OCI-M1 (cell line): Measurements from ENCODE around the gene KLC1.
"Not testable (repeated sequence)": the region's sequence is repeated elsewhere in the genome, so short reads cannot be mapped to it uniquely, and the experiment has no call there.

Source experiments
- DNase-seq: peaks from one replicate; lab custom pipeline; 2025; lab: John Stamatoyannopoulos, UW

KLC1 gene

DNA sequence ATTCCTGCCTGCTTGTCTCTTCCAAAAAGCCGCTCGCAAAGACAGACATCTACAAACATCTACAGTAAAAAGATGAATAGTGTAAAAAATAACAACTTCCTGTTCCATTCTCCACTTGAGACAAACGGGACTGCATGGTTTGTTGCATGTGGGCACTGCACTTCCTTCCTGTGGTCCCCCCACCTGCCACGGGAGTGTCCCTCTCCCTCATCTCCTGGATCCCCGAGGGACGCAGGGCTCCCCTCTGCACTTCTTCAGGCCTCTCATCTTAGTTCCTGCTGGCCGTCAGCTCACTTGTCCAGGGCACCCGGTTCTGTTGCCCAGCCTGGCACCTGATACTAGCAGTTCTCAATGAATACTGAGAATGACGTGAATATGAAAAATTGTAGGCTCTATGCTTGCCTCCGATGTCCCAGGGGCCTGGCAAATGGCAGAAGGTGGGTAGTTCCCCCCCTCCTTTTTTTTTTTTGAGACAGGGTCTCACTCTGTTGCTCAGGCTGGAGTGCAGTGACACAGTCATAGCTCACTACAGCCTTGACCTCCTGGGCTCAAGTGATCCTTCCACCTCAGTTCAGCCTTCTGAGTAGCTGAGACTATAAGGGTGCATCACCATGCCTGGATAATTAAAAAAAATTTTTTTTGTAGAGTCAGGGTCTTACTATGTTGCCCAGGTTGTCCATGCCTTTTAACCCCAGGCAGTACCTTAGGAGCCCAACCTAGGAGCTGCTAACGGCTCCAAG is 3.5 kb upstream of the KLC1 start:
- DNase-seq: no peak

DNA sequence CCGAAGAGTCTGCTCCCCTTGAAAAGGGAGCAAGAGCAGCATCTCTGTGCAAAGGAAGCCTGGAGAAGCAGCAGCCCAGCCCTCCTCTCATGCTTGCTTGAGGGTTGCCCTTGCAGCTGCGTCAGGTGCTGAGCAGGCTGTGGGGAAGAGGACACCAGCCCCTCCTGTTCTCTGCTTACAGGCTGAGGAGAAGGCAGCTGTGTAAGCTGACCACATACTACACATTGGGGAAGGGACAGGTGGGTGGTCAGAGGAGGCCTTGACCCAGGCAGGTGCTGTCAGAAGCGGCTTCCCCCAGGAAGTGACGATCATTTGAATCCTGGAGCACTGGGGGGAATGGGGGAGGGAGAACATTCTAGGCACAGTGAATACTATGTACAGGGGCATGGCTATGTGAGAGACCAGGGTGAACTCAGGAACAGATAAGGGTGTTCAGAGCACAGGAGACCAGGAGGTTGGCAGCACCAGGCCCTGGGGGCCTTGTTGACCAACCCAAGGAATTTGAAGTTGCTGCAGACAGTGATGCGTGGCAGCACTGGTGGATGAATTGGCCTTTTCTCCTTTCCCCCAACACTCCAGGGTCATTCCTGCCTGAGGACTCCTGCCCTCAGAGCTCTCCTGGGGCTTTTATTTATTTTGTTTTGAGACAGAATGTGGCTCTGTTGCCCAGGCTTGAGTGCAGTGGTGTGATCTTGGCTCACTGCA is 2.7 kb upstream of the KLC1 start:
- no peak for DNase-seq

DNA sequence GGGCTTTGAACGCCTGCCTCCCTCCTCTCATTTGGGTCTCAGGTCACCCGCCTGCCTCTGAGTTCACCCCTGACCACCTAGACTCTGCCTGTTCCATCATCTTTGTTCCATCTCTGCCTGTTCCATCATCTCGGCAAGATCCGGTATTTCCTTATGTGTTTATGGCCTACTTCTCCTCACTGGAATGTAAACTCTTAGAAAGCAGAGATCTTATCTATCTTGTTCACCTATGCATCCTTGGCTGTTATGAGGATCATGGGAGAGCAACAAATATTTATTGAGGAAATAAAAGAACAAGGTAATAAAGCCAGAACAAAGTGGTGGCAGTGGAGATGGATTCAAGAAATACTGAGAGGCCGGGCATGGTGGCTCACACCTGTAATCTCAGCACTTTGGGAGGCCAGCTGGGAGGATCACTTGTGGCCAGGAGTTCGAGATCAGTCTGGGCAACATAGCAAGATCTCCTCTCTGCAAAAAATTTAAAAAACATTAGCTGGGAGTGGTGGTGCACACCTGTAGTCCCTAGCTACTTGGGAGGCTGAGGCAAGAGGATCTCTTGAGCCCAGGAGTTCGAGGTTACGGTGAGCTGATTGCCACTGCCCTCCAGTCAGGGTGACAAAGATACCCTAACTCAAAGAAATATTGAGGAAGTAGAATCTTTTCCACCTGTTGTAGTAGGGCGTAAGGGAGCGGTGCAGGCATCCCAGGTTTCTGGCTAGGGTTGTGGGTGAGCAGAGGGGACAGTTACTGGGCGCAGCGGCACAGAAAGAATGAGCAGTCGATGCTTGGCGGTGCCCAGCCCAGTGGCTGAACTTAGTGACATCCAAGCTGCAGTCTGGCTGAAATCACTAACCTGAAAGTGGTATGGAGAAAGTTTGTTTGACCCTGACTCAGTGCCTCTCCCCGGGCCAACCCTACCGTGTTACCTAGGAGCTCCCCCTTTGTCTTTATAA is 1.7 kb upstream of the KLC1 start:
- peak; percentile 16 for DNase-seq

DNA sequence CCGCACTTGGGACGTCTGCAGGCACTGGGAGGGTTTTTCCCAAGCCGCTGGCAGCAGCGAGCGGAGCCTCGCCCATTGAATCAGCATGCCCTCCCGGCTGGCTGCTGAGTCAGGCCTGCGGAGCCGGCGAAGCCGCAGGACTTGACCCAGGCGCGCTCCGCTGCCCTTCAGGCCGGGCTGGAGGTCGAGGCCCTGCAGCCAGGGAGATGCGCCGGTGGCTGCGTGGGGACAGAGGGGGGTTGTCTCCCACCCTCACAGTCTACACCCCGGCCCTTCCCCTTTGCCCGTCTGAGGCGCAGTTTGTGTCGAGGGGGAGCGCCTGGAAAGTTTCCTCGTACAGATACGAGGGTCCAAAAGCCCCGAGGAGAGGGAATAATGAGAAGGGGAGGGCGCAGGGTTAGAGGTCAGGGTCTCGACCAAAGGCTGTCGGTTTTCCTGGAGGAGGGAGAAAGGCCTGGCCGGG is 759 bp upstream of the KLC1 start:
- DNase-seq: peak; percentile 70

DNA sequence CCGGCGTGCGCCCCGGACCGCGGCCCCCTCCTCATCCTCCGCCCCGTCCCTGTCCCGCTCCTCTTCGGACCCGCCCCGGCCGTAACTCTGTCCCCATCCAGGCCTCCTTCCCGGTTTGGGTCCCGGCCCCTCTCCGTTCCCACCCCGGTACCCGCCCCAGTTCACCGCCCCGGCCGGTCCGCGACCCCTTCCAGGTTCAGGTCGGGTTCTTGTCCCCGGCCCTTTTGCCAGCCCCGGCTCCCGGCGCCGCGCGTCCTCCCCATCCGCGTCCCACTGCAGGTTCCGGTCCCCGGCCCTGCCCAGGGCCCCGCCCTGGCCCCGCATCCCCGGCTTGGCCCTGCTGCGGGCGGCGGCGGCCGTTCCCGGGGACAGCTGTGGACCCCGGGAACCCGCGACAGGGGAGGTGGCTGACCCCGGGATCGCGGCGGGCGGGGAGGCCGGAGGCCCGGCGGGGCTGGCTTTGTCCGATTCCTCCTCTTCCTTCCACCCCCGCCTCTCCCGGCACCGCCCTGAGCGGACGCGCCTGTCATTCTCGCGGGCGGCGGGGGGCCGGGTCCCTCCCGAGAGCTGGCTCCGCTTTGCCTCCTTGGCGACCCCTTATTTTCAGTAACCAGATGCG is 601 bp downstream of the KLC1 start:
- DNase-seq: peak; percentile 55

DNA sequence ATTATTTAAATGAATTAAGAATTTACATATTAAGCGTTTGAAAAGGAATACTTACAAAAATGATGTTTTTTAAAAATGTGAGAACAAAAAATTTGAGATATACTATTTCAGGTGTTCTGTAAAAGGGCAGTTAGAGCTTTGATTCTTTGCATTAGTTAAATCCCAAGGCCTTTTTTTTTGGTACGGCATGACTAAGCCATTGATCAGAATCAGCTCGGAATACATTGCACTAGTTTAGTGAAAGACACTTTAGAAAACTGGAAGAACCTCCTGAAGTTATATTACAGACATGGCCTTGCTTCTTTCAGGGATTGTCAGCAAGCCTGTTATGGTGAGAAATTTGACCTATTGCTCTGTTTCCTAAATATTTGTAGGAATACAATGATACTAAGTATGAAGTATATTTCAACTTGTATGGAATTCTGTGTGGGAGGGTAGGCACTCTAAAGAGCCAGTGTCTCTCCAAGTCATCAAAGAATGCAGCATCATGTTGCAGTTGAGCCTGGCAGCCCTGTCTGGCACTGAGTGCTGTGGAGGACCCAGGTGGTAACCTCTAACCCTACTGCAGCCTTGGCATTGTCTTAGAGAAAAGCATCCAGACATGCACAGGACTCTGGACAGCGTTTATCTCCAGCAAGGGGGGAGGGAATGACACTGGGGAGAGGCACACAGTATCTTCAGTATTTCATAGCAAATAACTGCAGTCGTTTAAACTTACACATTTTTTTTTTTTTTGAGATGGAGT is 1.5 kb downstream of the KLC1 start:
- DNase-seq: peak; percentile 26

DNA sequence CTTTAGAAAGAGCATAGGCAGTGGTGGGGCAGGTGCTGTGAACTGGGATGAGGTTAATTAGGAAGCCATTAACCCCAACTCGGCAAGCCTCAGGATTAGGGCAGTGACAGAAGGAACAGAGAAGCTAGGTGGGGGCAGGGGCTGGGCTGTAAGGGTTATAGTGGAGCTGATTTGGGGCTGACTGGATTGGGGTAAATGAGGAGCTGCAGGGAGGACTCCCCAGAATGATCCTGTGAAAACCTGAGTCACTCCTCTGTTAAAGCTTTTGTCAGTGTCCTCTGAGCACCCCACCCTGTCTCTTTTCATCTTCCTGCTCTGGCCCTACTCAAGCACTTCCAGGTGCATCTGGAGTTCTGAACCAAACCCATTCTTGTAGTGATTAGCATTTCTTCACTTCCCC is 4.4 kb downstream of the KLC1 start:
- DNase-seq: no peak

DNA sequence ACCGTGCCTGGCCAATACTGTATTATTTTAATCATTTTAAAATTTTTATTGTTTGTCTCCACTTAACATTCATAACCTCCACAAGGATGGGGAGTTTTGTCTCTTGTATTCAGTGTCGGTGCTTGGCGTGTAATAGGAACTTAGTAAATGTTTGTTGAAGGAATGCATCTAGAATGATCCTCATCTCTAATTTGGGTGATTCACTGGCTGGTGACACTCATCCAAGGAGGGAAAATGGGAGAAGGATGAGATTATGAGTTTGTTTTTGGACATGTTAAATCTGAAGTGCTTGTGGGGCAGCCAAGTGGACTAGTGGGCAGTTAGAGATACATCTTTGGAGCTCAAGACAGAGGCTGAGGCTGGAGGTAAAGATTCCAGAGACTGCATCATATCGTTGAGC is 5.1 kb downstream of the KLC1 start:
- DNase-seq: no peak

DNA sequence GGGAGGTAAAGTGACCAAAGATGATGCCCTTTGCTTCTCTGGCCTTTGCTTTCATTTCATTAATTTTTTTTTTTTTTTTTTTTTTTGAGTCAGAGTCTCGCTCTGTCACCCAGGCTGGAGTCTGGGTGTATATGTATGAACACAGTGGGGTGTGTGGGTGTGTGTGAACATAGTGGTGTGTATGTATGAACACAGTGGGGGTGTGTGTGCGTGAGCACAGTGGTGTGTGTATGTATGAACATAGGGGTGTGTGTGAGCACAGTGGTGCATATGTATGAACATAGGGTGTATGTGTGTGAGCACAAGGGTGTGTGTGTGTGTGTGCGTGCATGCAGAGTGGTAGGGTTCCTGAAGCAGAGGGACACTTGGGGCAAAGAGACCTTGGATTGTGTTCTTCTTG is 9.6 kb downstream of the KLC1 start:
- no peak for DNase-seq

DNA sequence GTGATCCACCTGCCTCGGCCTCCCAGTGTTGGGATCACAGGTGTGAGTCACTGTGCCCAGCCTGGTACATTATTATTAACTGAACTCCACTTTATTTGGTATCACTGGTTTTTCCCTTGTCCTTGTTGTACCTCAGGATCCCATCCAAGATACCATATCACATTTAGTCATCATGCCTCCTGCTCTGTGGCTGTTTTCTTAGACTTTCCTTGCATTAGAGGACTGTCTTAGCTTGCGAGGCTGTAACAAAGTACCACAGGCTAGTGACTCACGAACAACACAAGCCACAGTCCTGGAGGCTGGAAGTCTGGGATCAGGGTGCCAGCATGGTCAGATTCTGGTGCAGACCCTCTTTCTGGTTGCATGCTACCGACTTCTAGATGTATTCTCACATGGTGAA is 12.2 kb downstream of the KLC1 start:
- no peak for DNase-seq

DNA sequence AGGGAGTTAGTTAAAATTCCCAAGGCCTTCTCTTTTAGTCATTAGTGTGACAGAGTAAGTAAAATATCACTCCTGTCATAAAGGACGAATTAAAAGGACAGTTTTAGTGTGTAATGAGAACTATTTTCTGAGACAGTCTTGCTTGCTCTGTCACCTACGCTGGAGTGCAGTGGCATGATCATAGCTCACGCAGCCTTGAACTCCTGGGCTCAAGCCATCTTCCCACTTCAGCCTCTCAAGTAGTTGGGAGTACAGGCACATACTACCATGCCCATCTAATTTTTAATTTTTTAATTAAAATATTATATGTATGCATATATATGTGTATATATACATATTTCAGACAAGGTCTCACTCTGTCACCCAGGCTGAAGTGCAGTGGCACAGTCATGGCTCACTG is 17.2 kb downstream of the KLC1 start:
- DNase-seq: no peak

DNA sequence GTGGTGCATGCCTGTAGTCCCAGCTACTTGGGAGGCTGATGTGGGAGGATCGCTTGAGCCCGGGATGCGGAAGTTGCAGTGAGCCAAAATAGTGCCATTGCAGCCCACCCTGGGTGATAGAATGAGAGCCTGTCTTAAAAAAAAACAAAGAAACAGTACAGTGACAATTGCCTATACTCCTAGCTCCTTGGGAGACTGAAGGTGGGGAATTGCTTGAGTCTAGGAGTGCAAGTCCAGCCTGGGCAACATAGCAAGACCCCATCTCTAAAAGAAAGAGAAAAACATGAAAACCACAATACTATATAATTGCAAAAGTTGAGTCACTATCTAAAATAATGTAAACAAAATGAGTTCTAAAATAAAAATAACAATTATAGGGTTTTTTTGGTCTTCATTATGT is 20.0 kb downstream of the KLC1 start:
- DNase-seq: no peak

DNA sequence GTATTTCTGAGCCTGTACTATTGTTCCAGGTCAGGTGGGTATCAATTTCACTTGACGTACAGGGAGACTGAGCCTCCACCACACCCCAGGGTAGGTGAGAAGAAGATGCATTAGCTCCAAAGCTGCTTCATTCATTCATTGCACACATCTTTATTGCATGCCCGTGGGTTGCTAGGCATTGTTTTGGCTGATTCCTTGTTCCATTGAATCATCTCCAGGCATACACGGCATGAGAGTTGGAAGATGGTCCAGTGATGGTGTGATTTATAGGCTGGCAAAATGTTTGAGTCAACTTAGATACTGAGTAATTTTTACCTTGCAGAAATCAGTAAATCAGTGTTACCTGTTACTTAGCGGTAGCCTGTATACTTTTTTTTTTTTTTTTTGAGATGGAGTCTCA is 21.2 kb downstream of the KLC1 start:
- no peak for DNase-seq

DNA sequence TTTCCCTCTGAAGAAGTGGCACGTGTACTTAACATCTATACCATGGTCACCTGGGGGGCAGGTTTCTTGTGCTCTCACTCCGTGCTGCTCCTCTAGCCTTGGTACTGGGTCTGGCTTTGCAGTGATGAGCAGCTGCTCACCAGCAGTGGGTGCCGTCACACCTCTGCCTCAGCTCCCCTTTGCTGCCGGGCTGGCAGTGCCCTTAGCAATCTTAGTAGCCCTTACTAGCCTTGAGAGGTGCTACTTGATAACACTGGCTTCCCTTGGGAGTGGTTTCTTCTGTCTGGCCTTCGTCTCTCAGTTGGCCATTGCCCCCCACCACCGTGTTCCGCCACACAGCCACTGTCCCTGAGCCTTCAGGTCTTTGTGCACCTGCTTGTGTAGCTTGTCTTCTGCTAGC is 22.6 kb downstream of the KLC1 start:
- no peak for DNase-seq

DNA sequence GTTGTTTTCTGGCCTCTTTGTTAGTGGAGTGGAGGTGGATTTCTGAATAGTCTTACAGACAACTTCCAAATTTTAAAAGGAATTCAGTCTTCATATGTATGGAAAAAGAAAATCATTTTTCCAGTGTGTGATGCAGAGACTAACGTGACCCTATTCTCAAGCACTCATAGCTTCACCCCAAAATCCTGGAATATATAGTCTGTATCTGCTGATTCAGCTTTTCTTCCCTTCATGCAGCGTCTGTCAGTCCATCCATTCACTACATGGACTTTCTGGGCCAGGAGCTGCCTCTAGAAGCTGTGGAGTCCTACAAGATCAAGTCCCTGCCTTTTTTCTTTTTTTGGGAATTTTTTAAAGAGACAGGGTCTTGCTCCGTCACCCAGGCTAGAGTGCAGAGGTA is 23.8 kb downstream of the KLC1 start:
- no peak for DNase-seq

DNA sequence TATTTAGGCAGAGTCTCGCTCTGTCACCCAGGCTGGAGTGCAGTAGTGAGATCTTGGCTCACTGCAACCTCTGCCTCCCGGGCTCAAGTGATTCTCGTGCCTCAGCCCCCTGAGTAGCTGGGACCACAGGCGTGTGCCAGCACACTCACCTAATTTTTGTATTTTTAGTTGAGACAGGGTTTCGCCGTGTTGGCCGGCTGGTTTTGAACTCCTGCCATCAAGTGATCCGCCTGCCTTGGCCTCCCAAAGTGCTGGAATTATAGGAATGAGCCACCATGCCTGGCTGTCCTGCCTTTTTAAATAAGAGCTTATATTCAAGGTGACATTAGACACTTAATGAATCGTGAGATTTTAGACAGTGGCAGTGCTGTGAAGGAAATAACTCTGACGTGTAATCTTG is 24.3 kb downstream of the KLC1 start:
- not testable (repeated sequence) for DNase-seq

DNA sequence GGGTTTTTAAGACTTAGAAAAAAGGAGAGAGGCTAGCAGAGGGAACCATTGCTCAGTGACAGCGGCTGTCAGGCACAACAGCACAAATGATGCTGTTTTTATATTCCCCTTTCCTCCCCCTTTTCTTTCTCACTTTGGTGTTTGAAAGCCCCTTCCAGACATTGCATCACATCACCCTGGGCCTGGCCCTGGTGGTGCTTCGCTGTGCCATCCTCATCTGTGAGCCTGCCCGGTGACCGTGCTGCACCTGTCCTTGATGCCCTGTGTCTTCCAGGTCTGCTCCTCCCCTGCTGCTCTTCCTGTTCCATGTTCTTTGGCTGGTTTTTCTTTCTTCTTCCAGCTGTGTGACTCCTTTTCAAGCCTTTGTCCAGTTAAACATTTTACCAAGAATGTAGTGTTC is 24.8 kb downstream of the KLC1 start:
- no peak for DNase-seq

DNA sequence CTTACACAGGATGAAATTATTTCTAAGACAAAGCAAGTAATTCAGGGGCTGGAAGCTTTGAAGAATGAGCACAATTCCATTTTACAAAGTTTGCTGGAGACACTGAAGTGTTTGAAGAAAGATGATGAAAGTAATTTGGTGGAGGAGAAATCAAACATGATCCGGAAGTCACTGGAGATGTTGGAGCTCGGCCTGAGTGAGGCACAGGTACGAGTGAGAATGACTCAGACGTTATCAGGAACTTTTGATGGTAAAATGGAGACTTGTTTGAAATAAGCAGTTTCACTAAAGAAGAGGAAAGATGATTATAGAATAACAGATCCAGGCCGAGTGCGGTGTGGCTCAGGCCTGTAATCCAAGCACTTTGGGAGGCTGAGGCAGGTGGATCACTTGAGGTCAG is 25.6 kb downstream of the KLC1 start:
- DNase-seq: no peak

DNA sequence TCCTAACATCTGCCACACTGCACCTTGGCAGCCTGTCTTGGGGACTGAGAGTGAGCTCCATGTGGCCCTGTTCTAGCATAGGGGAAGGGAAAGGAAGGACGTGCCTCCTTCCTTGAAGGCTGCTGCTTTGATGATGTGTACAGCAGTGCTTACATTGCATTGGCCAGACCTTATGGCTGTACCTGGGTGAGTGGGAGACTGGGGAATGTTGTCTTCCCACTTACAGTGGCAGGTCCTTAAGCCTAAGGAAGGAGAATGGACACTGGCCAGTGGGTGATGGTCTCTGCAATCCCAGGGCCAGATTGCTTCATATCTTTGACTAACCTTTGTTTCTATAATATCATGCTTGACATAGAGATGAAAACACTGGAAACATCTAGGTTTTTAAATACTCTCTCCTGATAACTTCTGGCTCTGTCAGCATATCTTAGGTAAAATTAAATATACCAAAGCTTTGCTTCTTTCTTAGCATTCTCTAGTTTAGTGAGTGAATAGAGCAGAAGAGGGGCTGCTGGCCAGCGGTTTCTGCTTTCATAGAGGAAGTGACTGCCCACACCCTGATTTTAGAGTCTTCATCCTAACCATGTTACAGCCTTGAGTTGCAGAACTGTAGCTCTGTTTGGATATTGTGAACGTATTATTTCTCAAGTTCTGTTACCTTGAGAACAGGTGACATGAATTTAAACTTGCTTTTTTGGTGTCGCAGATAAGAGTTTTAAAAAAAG is 27.2 kb downstream of the KLC1 start:
- DNase-seq: no peak

DNA sequence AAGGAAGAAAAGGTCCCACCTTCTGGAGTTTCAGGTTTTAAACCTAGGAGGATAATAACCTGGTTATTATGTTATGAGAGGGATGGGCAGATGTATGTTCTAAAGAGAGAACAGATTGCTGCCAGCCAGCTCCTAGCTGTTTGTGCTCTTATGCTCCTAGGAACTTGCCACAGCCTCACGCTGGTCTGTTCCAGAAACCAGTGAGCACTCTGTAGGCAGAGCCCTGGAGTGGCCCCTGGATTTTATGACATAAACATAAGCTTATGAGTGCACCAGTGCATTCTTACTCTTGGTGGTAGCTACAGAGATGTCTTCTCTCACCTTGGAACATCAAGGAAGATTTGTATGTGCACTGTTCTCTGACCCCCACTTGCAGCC is 27.7 kb downstream of the KLC1 start:
- DNase-seq: no peak

DNA sequence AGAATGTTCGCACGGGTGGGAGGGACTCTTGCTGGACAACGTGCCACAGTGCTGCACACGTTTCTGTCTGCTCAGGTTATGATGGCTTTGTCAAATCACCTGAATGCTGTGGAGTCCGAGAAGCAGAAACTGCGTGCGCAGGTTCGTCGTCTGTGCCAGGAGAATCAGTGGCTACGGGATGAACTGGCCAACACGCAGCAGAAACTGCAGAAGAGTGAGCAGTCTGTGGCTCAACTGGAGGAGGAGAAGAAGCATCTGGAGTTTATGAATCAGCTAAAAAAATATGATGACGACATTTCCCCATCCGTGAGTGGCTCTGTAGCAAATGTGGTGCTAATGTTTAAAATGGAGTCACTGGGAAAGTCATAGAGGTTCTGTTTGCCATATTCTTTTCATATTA is 28.5 kb downstream of the KLC1 start:
- no peak for DNase-seq
